Measurements from ENCODE around the gene THBD.

Gene THBD

DNA sequence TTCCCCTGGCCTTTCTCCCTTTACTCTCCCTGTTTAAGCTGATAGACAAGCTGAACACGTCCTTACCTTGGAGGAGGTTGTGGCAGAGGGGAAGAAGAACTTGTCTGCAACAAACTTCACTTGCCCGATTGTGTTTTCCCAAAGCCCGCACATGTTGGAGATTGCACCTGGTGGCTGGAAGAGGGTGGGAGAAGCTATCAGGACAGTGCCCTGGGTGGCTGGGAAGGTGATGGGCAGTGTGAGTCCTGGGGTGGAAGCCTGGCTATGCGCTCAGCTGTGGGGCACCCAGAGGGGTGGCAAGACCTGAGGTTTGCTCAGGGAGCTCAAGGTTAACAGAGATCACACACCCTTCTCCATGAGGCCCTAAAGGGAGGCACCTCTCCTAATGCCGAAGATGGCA is 39.4 kb downstream of the THBD start:
- DNase-seq (ENCODE audit: low spot score) = no peak

DNA sequence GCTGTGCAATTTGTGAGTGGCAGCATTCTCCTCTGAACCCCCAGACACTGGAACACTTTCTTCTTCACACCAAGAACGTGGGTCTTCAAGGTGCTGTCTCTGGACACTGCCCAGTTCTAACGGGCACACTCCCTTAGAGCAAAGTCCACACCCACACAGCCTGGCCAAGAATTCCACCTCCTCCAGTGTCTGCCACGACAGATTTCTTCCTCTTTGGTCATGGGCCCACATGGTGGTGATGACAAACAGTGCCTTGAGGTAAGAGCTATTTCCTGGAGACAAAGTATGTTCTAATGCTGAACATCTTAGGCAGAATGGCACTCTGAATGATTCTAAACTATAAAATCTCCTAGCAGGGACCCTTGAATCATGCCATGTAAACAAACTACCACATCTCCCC is 39.8 kb downstream of the THBD start:
- DNase-seq (ENCODE audit: low spot score) = no peak

DNA sequence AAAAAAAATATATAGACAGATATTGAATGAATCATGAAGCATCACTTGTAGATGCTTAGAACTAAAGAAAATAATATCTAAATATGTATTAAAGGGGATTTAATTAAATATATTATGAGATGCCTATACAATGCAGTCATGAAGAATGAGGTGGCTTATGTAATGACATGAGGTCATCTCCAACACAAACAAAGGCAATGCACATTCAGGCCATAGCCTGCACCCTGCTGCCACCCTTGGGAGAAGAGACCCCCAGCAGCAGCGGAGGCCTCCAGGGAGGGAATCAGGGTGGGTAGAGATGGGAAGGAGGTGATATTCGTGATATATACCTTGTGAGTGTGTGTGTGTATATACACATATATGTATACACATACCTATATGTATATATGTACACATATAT is 40.8 kb downstream of the THBD start:
- no peak for DNase-seq (ENCODE audit: low spot score)

DNA sequence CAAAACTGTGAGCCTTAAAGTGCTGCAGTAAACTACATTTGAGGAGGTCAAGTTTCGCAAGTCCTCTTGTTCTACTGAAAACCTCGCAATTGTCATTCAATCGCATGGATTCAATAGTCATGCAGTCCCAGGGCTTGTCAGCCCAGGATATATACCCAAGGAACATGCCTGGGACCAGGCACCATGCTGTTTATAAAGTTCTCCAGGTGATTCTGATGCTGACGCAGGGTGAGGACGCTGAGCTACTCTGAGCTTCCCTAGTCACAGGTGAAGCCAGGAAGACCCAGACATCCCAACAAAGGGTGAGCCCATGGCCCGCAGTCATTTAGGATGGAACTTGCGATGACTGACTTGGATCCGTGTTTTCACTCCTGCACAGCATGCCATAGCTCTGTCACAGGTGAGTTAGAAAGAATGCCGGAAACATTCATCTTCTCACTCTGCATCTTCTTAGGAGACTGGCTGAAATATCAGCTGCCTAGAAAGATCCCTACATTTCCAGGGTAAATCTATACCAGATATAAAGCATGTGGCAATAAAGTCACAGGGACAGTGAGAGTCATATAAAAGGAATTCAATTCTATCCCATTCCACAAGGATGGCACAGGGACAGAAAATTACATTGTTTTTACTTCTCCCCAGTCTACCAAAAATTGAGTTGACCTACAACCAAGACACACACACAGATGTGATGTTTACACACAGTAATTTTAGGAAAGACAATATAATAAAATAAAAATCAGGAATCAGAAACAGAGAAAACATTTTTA is 41.4 kb downstream of the THBD start:
- no peak for DNase-seq (ENCODE audit: low spot score)

DNA sequence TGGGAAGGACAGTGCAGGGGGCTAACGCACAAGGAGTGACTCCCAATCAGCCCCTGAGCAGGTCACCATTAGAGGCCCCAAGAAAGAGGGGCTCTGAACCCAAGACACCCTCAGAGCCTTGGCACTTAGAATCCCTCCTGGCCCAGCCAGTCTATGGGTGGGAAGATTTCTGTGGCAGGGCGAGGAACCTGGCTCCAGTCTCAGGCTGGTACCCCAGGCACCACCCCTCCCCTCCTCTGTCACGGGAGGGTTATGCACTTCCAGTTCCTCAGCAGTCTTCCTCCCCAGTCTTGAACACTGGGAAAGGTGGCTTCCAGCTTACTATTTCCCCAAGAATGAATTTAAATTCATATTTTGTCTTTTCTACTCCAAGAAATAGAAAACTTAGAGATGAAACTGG is 42.0 kb downstream of the THBD start:
- no peak for DNase-seq (ENCODE audit: low spot score)

DNA sequence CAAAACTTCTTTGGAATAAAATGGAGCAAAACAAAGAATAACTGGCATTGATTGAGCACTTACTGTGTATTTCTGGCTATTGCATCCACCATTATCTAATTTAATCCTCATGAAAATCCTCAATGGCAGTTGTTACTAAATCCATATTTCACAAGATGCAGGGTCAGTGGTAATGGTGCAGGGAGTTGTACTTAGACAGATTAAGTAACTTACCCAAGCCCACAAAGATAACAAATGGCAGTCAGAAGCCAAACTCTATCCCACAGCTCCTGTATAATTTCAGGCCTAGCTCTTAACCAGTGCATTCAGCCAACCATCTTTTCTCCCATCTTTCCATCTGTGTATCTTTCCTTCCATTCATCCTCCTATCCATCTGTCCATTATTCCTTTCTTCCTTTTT is 43.7 kb downstream of the THBD start:
- DNase-seq (ENCODE audit: low spot score) = no peak

DNA sequence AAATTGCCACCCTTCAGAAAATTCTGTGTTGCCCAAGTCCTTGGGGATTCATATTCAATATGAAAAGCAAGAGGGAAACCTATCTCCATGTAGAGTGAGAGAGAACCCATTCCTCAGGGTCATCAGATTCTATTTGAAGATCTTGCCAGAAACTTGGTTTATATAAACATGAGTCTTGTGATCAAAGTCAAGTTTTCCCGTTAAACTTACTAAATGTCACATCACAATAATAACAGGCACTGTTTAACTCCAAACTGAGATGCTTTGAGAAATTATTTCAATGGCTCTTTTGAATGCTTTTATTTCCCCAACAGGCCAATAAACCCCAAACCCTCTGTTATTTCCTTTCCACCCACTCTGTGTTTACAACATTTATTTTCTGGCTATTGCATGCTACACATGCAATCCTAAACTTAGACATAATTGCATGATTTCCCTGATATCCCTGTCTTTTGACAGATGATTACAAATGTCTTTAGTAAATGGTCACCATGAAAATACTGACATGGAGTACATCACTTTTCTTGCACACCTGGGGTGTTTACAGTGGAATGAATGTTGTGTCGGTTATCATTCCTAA is 45.5 kb downstream of the THBD start:
- DNase-seq (ENCODE audit: low spot score) = no peak

DNA sequence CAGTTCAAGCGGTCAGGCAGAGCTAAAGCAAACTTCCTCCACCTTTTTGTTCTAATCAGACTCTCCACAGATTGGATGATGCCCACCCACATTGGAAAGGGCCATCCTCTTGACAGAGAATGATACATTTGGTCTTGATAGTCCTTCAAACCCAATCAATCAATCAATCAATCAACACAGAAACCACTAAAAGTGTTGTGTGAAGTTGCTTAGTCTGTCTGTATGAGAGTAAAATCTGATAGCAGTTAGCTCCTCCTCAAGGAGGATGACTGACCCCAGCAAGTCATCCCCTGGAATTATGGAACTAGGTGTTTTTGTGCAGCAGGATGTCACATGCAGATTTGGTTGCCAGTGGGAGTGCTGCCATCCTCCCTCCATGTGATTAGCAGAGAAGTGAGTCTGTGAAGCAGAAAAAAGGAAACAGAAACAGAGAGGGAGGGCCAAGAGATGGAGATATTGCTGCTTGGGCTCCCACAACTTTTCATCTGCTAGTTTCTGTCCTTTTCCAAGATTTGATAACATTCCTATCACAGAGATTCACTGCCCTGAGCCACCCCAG is 46.3 kb downstream of the THBD start:
- no peak for DNase-seq (ENCODE audit: low spot score)

DNA sequence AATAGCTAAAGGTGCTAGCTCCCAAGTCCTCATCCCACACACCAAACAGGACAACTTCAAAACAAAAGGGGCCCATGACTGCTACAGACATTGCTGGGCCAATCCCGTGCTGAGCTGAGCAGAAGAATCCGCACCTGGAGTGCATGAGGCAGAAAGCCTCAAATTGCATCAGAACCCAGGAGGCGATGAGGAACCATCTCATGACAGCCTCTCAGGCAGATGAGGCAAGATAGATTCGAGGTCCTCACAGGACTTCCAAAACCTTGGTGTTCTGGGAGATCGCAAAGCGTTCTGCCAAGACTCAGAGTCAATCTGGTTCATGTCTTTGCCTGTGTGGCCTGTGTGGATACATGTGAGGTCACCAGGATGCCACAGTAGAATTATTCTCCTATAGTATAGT is 47.2 kb downstream of the THBD start:
- DNase-seq (ENCODE audit: low spot score) = no peak

DNA sequence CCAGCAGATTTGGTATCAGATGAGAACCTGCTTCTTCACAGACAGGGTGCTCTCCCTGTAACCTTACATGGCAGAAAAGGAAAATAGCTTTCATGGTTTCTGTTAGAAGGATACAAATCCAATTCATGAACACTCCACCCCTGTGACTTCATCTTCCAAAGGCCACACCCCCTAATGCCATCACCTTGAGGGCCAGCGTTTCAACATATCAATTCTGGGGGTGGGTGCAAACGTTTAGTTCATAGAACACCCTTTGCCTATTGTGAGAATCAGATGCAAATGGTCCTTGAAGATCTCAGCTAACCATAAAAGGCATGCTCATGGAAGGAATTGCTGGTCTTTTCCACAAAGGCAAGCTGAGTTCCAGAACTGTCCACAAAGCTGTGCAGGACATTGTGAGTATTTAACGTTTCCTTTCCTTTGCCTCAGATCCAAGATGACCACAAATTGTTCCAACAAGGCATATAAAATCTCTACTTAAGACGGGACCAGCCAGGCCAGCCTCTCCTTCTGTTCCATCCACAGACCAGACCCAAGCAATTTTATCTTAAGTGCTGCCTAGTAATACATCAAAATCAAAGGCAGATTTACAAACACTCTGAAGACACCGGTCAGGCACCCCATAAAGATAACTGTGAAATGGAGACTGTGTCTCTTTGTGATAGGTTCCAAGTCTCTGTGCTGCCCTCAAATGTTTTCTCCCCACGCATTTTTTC is 49.1 kb downstream of the THBD start:
- no peak for DNase-seq (ENCODE audit: low spot score)

DNA sequence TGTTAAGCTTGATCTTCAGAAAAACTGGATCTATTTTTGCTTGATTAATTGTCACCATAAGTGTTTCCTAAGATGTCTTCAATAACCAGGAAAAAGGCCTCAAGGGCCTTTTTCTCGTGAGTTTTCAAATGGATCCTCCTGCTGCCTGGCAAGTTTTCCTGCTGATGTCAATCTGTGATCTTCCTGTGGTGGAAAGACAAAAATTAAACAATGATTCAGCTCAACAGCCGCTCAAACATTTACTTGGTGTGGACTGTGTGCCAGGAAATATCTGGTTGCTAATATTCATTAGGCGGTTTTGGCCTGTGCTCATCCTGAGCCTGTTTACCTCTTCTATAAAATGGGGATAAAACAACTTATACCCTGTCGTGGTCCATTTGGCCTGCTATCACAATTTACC is 49.7 kb downstream of the THBD start:
- no peak for DNase-seq (ENCODE audit: low spot score)

DNA sequence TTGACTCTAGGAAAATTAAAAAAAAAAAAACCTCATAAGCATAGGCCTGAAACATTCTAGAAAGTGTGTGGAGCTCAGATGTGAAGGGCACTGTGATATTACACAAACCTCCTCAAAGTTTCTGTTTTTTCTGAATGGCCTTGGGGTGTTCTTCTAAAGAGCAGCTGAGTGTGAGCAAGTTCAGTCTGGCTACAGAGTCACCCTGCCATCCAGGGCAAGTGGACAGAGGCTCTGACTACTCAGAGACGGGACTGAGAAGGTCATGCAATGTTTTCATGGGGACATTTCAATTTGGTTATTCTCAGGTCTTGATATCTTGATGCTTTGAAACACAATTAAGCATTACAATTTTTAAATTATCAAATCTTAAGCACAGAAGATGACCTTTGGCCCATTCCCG is 51.0 kb downstream of the THBD start:
- no peak for DNase-seq (ENCODE audit: low spot score)

DNA sequence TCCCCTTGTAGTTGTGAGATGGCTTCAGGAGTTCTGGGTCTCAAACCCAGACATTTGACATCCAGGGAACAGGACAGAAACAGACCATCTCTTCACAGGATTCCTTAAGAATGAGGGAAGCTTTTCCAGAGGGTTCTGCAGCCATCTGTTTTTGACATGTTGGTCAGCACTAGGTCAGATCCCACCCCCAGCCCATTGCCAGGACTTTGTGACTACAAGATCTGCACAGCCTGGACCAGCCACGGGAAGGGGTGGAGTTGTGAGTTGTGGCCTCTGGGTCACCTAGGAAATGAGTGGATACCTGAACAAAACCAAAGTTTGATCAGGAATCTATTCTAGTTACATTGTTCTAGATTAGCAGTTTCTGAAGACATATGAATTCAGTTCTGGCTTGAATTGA is 53.5 kb downstream of the THBD start:
- DNase-seq (ENCODE audit: low spot score) = no peak
